K562 (cell line): Measurements from ENCODE around the gene SYPL2. TPM values are rescaled to one million over a fixed set of nuclear protein-coding genes. Genes with fewer than 3 reads are reported as not detected.
A peak's percentile ranks its signal among the peaks of the same experiment; 100 is the strongest.

Experiments used
- CSDE1 ChIP-seq, 2 experiments: fragments of 450-650 bp; IDR thresholded peaks; 2 replicates each; pipeline ENCODE4 v1.6.1; 2016; ENCODE audit warnings: mild to moderate bottlenecking in 1 of 2
- ETV5 ChIP-seq: sonication (generic); formaldehyde crosslinking; IDR thresholded peaks from 2 replicates; pipeline ENCODE4 v1.4.0; 2020; ENCODE audit warnings: low read depth, mild to moderate bottlenecking, missing genetic modification reagents
- FOS ChIP-seq: IDR thresholded peaks from 3 replicates; pipeline ENCODE4 v1.6.1; 2011; ENCODE audit not compliant: insufficient read length; ENCODE audit errors: extremely low read depth
- KLF13 ChIP-seq: fragments of 450-650 bp; IDR thresholded peaks from 2 replicates; pipeline ENCODE4 v1.6.1; 2016; ENCODE audit warnings: missing genetic modification characterization, low read depth, mild to moderate bottlenecking, missing compliant biosample characterization, moderate library complexity, borderline replicate concordance
- MAZ ChIP-seq, 2 experiments: fragments of 450-650 bp in 1 of 2; sonication (generic) in 1 of 2; formaldehyde crosslinking; IDR thresholded peaks in 1 of 2; conservative IDR thresholded peaks in 1 of 2; 2 replicates each; pipeline versions ENCODE4 v1.4.0 to v1.5.0; 2020; ENCODE audit warnings: mild to moderate bottlenecking in 1 of 2, missing genetic modification reagents in 1 of 2
- MCM3 ChIP-seq: fragments of 450-650 bp; IDR thresholded peaks from 2 replicates; pipeline ENCODE4 v1.6.1; 2016
- MTA2 ChIP-seq: fragments of 450-650 bp; IDR thresholded peaks from 2 replicates; pipeline ENCODE4 v1.6.1; 2016; ENCODE audit warnings: low read depth
- POLR3A ChIP-seq: IDR thresholded peaks from 2 replicates; pipeline ENCODE4 v1.6.1; 2011; ENCODE audit warnings: borderline replicate concordance, mild to moderate bottlenecking, moderate library complexity; ENCODE audit not compliant: insufficient read length, insufficient read depth; ENCODE audit errors: extremely low read depth
- PTRF ChIP-seq: fragments of 450-650 bp; IDR thresholded peaks from 2 replicates; pipeline ENCODE4 v1.6.1; 2016; ENCODE audit warnings: mild to moderate bottlenecking, missing genetic modification characterization, missing compliant biosample characterization
- SMAD1 ChIP-seq: fragments of 150-350 bp; IDR thresholded peaks from 2 replicates; pipeline ENCODE4 v1.6.1; 2014; ENCODE audit warnings: low read length, low read depth; ENCODE audit not compliant: partially characterized antibody
- TCF7 ChIP-seq: sonication (generic); IDR thresholded peaks from 2 replicates; pipeline ENCODE4 v1.6.1; 2016; ENCODE audit warnings: antibody characterized with exemption, borderline replicate concordance
- ZNF140 ChIP-seq: fragments of 250-450 bp; sonication (Bioruptor Pico); IDR thresholded peaks from 2 replicates; pipeline ENCODE4 v1.8.0; 2021; ENCODE audit warnings: moderate library complexity, mild to moderate bottlenecking, inconsistent platforms
- ZNF3 ChIP-seq: fragments of 250-450 bp; sonication (Bioruptor Pico); IDR thresholded peaks from 2 replicates; pipeline ENCODE4 v1.5.0; 2021; ENCODE audit warnings: mild to moderate bottlenecking, moderate library complexity
- polyA plus RNA-seq, 8 experiments: library from polyadenylated mRNA; depleted of rRNA in 4 of 8; stranded (reverse) in 5 of 8; unstranded in 3 of 8; fragments of >200 nt; fragmentation: Nextera tagmentation in 2 of 8; fragmentation: Illumina TruSeq in 1 of 8; extraction: Ambion mirVana in 2 of 8; extraction: Trizol in 1 of 8; gene quantifications; 2 replicates each; pipeline versions ENCODE4 v1.2.1 to v1.2.3, GENCODE V29; 2011 to 2014; ENCODE audit warnings: inconsistent platforms in 1 of 8, missing spikeins in 1 of 8
- total RNA-seq, 7 experiments: library from RNA; depleted of rRNA in 6 of 7; stranded (reverse); fragments of >200 nt in 6 of 7; fragmentation: Illumina TruSeq in 2 of 7; extraction: Trizol in 2 of 7; gene quantifications; 2 replicates each; pipeline versions ENCODE4 v1.2.1 to v1.2.3, GENCODE V29; 2011 to 2021; ENCODE audit warnings: low replicate concordance in 1 of 7
- TF ChIP-seq, protein P1 (sequence below): sonication (generic); formaldehyde crosslinking; IDR thresholded peaks from 2 replicates; pipeline ENCODE4 v1.8.1; 2023; ENCODE audit warnings: mild to moderate bottlenecking, missing genetic modification reagents
- TF ChIP-seq, protein P2 (sequence below): sonication (generic); formaldehyde crosslinking; IDR thresholded peaks from 2 replicates; pipeline ENCODE4 v1.9.0; 2022; ENCODE audit warnings: mild to moderate bottlenecking, missing genetic modification reagents
- TF ChIP-seq, protein P3 (sequence below): fragments of 250-450 bp; sonication (Bioruptor Pico); IDR thresholded peaks from 2 replicates; pipeline ENCODE4 v1.8.0; 2021; ENCODE audit warnings: moderate library complexity, mild to moderate bottlenecking, inconsistent platforms
- TF ChIP-seq, protein P4 (sequence below), 3 experiments: IDR thresholded peaks in 2 of 3; conservative IDR thresholded peaks in 1 of 3; 2 replicates each; pipeline ENCODE4 v1.5.1; 2011 to 2012; ENCODE audit warnings: low read length in 3 of 3, mild to moderate bottlenecking in 3 of 3, control low read depth in 2 of 3, improper control_type of control experiment in 1 of 3, inconsistent platforms in 1 of 3, low read depth in 1 of 3, mixed read lengths in 1 of 3, moderate library complexity in 1 of 3; ENCODE audit not compliant: insufficient read depth in 2 of 3
- TF ChIP-seq, protein P5 (sequence below): sonication (generic); formaldehyde crosslinking; IDR thresholded peaks from 2 replicates; pipeline ENCODE4 v1.8.0; 2022; ENCODE audit warnings: missing genetic modification reagents, mild to moderate bottlenecking, moderate library complexity, borderline replicate concordance

SYPL2 gene
- total and polyA plus RNA-seq, 9 of the 15 experiments (the other 6 are each of a cell fraction or from before 2014, with no cell fraction given): 0.03 to 0.20 (median 0.07) TPM; not detected in 2

DNA sequence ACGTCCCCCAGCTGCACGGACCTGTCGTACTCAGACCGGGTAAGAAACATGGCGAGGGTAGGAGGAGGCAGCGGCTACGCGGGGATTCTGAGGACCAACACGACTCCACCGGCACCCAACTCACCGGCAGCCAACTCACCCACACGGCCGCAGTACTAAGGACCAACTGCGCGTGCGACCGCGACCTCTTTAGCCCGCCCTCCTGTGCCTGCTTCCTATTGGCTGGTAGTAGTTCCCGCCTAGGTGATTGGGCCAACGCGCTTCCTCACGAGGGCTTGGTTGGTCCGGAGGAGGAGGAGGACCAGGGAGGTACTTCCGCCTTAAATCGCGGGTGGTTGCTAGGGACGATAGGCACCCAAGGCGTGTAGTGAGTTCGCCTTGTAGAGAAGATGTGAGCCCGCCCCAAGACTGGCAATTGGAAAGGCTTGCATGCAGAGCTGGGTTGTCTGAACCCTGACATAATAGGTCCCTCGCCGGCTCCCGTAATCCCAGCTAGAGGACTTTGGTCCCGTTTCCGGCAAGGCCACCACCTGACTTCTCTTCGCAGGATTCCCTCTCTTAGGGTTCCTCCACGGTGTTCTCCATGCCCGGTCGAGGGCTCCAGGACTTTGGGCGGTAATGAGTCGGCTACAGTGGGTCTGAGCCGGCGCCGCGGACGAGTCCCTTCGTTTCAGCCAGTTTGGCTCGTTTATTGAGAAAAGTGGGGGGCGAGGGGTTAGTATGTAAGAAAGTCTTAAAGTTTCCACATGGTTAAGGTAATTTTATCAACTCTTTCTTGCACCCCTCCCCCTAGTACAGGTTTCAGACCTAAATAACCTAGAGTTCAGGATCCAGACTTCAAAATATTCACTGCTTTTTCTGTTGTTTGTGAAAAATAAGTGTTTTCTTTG, 39.8 kb upstream of the SYPL2 start, which contains the start of gene PSMA5 (continued):
- TF ChIP-seq POLR3A (no peak), ETV5 (no peak), TCF7 (no peak), ZNF3 (CRISPR knock-in tag) (no peak), MCM3 (no peak), PTRF (tag) (no peak), KLF13 (0 out of 2 replicates have a peak, but pooled peaks have one; percentile 5), MAZ (CRISPR knock-in tag; conservative IDR thresholded peaks at IDR 0.05 in 1 of 2, IDR thresholded peaks at IDR 0.05 in 1 of 2) (peak; percentile 44 to 61; a peak in 3 of 4 replicates), CSDE1 (IDR thresholded peaks at IDR 0.05) (peak in 1 of 2 experiments; percentile 34; a peak in 1 of 4 replicates), SMAD1 (peak; percentile 19), FOS (peak; percentile 98), ZNF140 (no peak), MTA2 (0 out of 2 replicates have a peak, but pooled peaks have one; percentile 4)
- TF ChIP-seq, protein P1, sequence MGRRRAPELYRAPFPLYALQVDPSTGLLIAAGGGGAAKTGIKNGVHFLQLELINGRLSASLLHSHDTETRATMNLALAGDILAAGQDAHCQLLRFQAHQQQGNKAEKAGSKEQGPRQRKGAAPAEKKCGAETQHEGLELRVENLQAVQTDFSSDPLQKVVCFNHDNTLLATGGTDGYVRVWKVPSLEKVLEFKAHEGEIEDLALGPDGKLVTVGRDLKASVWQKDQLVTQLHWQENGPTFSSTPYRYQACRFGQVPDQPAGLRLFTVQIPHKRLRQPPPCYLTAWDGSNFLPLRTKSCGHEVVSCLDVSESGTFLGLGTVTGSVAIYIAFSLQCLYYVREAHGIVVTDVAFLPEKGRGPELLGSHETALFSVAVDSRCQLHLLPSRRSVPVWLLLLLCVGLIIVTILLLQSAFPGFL (CRISPR knock-in tag): no peak
- TF ChIP-seq, protein P2, sequence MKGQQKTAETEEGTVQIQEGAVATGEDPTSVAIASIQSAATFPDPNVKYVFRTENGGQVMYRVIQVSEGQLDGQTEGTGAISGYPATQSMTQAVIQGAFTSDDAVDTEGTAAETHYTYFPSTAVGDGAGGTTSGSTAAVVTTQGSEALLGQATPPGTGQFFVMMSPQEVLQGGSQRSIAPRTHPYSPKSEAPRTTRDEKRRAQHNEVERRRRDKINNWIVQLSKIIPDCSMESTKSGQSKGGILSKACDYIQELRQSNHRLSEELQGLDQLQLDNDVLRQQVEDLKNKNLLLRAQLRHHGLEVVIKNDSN (CRISPR knock-in tag): peak; percentile 77
- TF ChIP-seq, protein P3, sequence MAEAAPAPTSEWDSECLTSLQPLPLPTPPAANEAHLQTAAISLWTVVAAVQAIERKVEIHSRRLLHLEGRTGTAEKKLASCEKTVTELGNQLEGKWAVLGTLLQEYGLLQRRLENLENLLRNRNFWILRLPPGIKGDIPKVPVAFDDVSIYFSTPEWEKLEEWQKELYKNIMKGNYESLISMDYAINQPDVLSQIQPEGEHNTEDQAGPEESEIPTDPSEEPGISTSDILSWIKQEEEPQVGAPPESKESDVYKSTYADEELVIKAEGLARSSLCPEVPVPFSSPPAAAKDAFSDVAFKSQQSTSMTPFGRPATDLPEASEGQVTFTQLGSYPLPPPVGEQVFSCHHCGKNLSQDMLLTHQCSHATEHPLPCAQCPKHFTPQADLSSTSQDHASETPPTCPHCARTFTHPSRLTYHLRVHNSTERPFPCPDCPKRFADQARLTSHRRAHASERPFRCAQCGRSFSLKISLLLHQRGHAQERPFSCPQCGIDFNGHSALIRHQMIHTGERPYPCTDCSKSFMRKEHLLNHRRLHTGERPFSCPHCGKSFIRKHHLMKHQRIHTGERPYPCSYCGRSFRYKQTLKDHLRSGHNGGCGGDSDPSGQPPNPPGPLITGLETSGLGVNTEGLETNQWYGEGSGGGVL (CRISPR knock-in tag): no peak
- TF ChIP-seq, protein P4, sequence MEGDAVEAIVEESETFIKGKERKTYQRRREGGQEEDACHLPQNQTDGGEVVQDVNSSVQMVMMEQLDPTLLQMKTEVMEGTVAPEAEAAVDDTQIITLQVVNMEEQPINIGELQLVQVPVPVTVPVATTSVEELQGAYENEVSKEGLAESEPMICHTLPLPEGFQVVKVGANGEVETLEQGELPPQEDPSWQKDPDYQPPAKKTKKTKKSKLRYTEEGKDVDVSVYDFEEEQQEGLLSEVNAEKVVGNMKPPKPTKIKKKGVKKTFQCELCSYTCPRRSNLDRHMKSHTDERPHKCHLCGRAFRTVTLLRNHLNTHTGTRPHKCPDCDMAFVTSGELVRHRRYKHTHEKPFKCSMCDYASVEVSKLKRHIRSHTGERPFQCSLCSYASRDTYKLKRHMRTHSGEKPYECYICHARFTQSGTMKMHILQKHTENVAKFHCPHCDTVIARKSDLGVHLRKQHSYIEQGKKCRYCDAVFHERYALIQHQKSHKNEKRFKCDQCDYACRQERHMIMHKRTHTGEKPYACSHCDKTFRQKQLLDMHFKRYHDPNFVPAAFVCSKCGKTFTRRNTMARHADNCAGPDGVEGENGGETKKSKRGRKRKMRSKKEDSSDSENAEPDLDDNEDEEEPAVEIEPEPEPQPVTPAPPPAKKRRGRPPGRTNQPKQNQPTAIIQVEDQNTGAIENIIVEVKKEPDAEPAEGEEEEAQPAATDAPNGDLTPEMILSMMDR (IDR thresholded peaks at IDR 0.05 in 2 of 3, conservative IDR thresholded peaks at IDR 0.05 in 1 of 3; ENCODE audit: insufficient read depth in 2 of 3, low read depth in 1 of 3, low read length in 3 of 3): no peak
- TF ChIP-seq, protein P5, sequence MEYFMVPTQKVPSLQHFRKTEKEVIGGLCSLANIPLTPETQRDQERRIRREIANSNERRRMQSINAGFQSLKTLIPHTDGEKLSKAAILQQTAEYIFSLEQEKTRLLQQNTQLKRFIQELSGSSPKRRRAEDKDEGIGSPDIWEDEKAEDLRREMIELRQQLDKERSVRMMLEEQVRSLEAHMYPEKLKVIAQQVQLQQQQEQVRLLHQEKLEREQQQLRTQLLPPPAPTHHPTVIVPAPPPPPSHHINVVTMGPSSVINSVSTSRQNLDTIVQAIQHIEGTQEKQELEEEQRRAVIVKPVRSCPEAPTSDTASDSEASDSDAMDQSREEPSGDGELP: peak; percentile 67
